PC-9 (cell line): ENCODE measurements around the gene CD38. TPM values are rescaled to one million over a fixed set of nuclear protein-coding genes. Genes with fewer than 3 reads are reported as not detected.

Source experiments
- BruUV-seq: library from RNA; stranded (reverse); fragments of 400-500 nt; replicated peaks from 2 replicates; lab custom pipeline; 2021; lab: Mats Ljungman, UMichigan
- CTCF ChIA-PET: fragments of 300-600 bp; sonication (Branson Sonifier 250); formaldehyde crosslinking; loops from one replicate; lab custom pipeline; 2022; ENCODE audit warnings: antibody characterized with exemption; lab: Charles Lee
- POLR2A ChIA-PET: fragments of 300-600 bp; sonication (Branson Sonifier 250); formaldehyde crosslinking; loops from one replicate; lab custom pipeline; 2022; ENCODE audit warnings: antibody characterized with exemption; ENCODE audit not compliant: unreplicated experiment; lab: Charles Lee
- DNase-seq, 2 experiments: peaks; one replicate each; pipeline versions ENCODE4 v3.0.0 to v3.0.0-alpha.2; 2015 to 2022; ENCODE audit warnings: mixed read lengths in 1 of 2
- H2AFZ ChIP-seq: fragments of 200-600 bp; sonication (generic); 2 replicates; pipeline ENCODE4 v1.8.1; 2017; ENCODE audit warnings: antibody characterized with exemption
- H3F3A ChIP-seq: fragments of 200-600 bp; sonication (generic); 2 replicates; pipeline ENCODE4 v1.8.1; 2017; ENCODE audit warnings: antibody characterized with exemption, mild to moderate bottlenecking, low read depth; ENCODE audit not compliant: insufficient read depth
- H3K27ac ChIP-seq: fragments of 200-600 bp; sonication (generic); 2 replicates; pipeline ENCODE4 v1.6.1; 2016; ENCODE audit warnings: mixed run types
- H3K27me3 ChIP-seq: fragments of 200-600 bp; sonication (generic); 2 replicates; pipeline ENCODE4 v1.6.1; 2016; ENCODE audit warnings: low read depth, mixed run types; ENCODE audit not compliant: insufficient read depth
- H3K36me3 ChIP-seq: fragments of 200-600 bp; sonication (generic); 2 replicates; pipeline ENCODE4 v1.6.1; 2016; ENCODE audit warnings: low read depth, mixed run types
- H3K4me1 ChIP-seq: fragments of 200-600 bp; sonication (generic); replicated peaks from 2 replicates; pipeline ENCODE4 v1.6.1; 2016; ENCODE audit warnings: mixed run types; ENCODE audit not compliant: insufficient read depth
- H3K4me2 ChIP-seq: fragments of 200-600 bp; sonication (generic); 2 replicates; pipeline ENCODE4 v1.6.1; 2017; ENCODE audit warnings: mixed run types
- H3K4me3 ChIP-seq: fragments of 200-600 bp; sonication (generic); 2 replicates; pipeline ENCODE4 v1.6.1; 2016; ENCODE audit warnings: mixed run types
- H3K79me2 ChIP-seq: fragments of 200-600 bp; sonication (generic); 2 replicates; pipeline ENCODE4 v1.6.1; 2017; ENCODE audit warnings: low read depth, mixed run types
- H3K9me2 ChIP-seq: fragments of 200-600 bp; sonication (generic); 2 replicates; pipeline ENCODE4 v1.8.1; 2017; ENCODE audit warnings: mild to moderate bottlenecking; ENCODE audit not compliant: insufficient read depth
- H3K9me3 ChIP-seq: fragments of 200-600 bp; sonication (generic); 2 replicates; pipeline ENCODE4 v1.8.1; 2016; ENCODE audit warnings: low read depth; ENCODE audit not compliant: insufficient read depth
- H4K20me1 ChIP-seq: fragments of 200-600 bp; sonication (generic); 2 replicates; pipeline ENCODE4 v1.8.1; 2017; ENCODE audit not compliant: insufficient read depth
- EZH2 ChIP-seq: fragments of 200-600 bp; sonication (generic); IDR thresholded peaks from 2 replicates; pipeline ENCODE4 v1.8.0; 2017; ENCODE audit warnings: antibody characterized with exemption, low read depth
- intact Hi-C: fragments of 100-400 bp; cut with micrococcal nuclease; formaldehyde crosslinking; loops from one replicate; pipeline ENCODE4 v1.10.0; 2022; ENCODE audit not compliant: unreplicated experiment
- total RNA-seq: library from RNA; stranded (reverse); gene quantifications from 2 replicates; pipeline ENCODE4 v1.2.3, GENCODE V29; 2021
- TF ChIP-seq, protein P1 (sequence below): fragments of 200-600 bp; sonication (generic); conservative IDR thresholded peaks from 2 replicates; pipeline ENCODE4 v1.6.1; 2017; ENCODE audit warnings: mixed run types, antibody characterized with exemption, mild to moderate bottlenecking, moderate library complexity

CD38 gene
- total RNA-seq, 1 experiment from 2014 or later, result 0.90 TPM

DNA sequence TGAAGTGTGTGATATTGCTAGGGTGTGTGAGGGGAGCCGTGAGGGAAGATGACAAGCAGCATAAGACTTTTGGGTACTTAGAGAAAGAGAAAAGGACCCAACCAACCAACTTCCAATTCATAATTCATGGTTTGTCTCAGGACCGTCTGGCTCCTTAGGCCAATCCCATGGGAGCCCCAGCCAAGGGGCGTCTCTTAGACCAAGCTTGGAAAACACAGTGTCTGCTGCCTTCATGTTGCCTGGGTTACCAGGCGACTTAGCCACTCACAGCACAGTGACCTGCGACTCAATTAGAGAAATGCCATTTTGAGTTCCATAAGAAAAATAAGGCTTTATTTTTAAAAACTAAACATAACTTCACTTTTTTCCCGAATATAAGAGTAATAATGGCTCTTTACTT lies 42.6 kb upstream of the CD38 start:
- Histone ChIP-seq H2AFZ (no peak overlapping the region), H3K36me3 (no peaks in the 10 kb centered on the region), H3K4me2 (no peak overlapping the region), H3K79me2 (no peaks in the 10 kb centered on the region), H3F3A (no peaks in the 10 kb centered on the region), H3K9me3 (no peaks in the 10 kb centered on the region), H3K27ac (no peak overlapping the region), H3K9me2 (no peaks in the 10 kb centered on the region), H3K4me1 (no peaks in the 10 kb centered on the region), H3K27me3 (no peaks in the 10 kb centered on the region), H4K20me1 (no peaks in the 10 kb centered on the region), H3K4me3 (no peak overlapping the region)
- TF ChIP-seq EZH2, result no peak
- TF ChIP-seq, protein P1, sequence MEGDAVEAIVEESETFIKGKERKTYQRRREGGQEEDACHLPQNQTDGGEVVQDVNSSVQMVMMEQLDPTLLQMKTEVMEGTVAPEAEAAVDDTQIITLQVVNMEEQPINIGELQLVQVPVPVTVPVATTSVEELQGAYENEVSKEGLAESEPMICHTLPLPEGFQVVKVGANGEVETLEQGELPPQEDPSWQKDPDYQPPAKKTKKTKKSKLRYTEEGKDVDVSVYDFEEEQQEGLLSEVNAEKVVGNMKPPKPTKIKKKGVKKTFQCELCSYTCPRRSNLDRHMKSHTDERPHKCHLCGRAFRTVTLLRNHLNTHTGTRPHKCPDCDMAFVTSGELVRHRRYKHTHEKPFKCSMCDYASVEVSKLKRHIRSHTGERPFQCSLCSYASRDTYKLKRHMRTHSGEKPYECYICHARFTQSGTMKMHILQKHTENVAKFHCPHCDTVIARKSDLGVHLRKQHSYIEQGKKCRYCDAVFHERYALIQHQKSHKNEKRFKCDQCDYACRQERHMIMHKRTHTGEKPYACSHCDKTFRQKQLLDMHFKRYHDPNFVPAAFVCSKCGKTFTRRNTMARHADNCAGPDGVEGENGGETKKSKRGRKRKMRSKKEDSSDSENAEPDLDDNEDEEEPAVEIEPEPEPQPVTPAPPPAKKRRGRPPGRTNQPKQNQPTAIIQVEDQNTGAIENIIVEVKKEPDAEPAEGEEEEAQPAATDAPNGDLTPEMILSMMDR, result no peak
- ChIA-PET CTCF (no interaction called here), POLR2A (no interaction called here)
- no TSS peak for BruUV-seq
- no peak for DNase-seq
- intact Hi-C loops, result no loop called here

DNA sequence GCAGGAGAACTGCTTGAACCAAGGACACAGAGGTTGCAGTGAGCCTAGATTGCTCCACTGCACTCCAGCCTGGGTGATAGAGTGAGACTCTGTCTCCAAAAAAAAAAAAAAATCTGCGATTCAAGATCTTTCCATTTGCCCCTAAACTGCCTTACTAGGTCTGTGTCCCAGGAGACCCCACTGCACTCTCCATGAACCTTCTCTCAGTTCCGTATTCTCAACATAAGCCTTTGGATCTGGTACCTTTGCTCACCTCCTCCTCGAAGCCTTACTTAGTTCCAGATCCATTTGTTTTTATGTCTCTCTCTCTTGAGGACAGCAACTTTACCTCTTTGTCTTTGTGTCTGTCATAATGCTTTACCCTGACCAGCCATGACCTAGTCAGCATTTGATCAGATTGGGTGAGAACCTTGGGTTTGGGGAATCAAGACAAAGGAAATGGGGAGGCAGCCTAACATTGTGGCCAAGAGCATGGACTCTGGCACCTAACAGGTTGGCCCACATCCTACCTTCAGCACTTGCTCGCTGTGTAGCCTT lies 41.5 kb upstream of the CD38 start:
- ChIA-PET CTCF (no interaction called here), POLR2A (no interaction called here)
- H3K4me1 ChIP-seq, result no peaks in the 10 kb centered on the region
- H3K27ac ChIP-seq, result no peak overlapping the region
- no peak for TF ChIP-seq EZH2
- TF ChIP-seq, protein P1, result no peak
- H3K27me3 ChIP-seq, result no peaks in the 10 kb centered on the region
- H3K79me2 ChIP-seq, result no peaks in the 10 kb centered on the region
- no peaks in the 10 kb centered on the region for H3F3A ChIP-seq
- H3K4me2 ChIP-seq, result no peak overlapping the region
- no peaks in the 10 kb centered on the region for H3K9me3 ChIP-seq
- no TSS peak for BruUV-seq
- H4K20me1 ChIP-seq, result no peaks in the 10 kb centered on the region
- no peak overlapping the region for H2AFZ ChIP-seq
- H3K9me2 ChIP-seq, result no peaks in the 10 kb centered on the region
- no peak overlapping the region for H3K4me3 ChIP-seq
- no peaks in the 10 kb centered on the region for H3K36me3 ChIP-seq
- no peak for DNase-seq
- intact Hi-C loops, result no loop called here

- ChIA-PET POLR2A (no interaction called here), CTCF (no interaction called here)
- Histone ChIP-seq H3K36me3 (no peaks in the 10 kb centered on the region), H3K9me2 (no peaks in the 10 kb centered on the region), H3K4me1 (no peaks in the 10 kb centered on the region), H3K79me2 (no peaks in the 10 kb centered on the region), H3K27me3 (no peaks in the 10 kb centered on the region), H3F3A (no peaks in the 10 kb centered on the region), H3K9me3 (no peaks in the 10 kb centered on the region), H3K4me3 (no peak overlapping the region), H3K4me2 (no peak overlapping the region), H4K20me1 (no peaks in the 10 kb centered on the region), H2AFZ (no peak overlapping the region), H3K27ac (no peak overlapping the region)
- no peak for DNase-seq
- no TSS peak for BruUV-seq
- intact Hi-C loops, result no loop called here
- no peak for TF ChIP-seq EZH2
- TF ChIP-seq, protein P1, result no peak
Measured at GRCh38 chr4:15737255-15737654, 40.9 kb upstream of the CD38 start.
